Stimulated activated CD4-positive, alpha-beta T cell treated with anti-CD3 and anti-CD28 coated beads, Interleukin-15, amount 100 ng/mL, for 48 hours (primary cell): ENCODE measurements around the gene OR11A1.

Experiments used
- DNase-seq, 2 donors: peaks; one replicate each; pipeline ENCODE4 v3.0.0-alpha.2; 2020; ENCODE audit warnings: low read depth in 2 of 2

OR11A1 gene

GRCh38 chr6:29456971-29457370 is at the start of gene OR11A1, which contains the start of gene OR2H1:
Gene OR11A1, minus strand, starts transcription at chr6:29457071. Its CDS starts 29,430 bp downstream, at chr6:29427641.
Gene OR2H1, plus strand, starts transcription at chr6:29457155. Its CDS starts 4,615 bp downstream, at chr6:29461770.
- no peak for DNase-seq

GRCh38 chr6:29506446-29507067 is 49.7 kb upstream of the OR11A1 start:
- DNase-seq: no peak

GRCh38 chr6:29505808-29506207 is 48.9 kb upstream of the OR11A1 start:
- no peak for DNase-seq

GRCh38 chr6:29504961-29505360 is 48.1 kb upstream of the OR11A1 start:
- no peak for DNase-seq

- no peak for DNase-seq
Observed at GRCh38 chr6:29502597-29502996, 45.7 kb upstream of the OR11A1 start.

GRCh38 chr6:29502181-29502580 is 45.3 kb upstream of the OR11A1 start:
- DNase-seq: no peak

GRCh38 chr6:29501106-29501505 is 44.2 kb upstream of the OR11A1 start:
- no peak for DNase-seq

- no peak for DNase-seq
Observed at GRCh38 chr6:29500594-29500993, 43.7 kb upstream of the OR11A1 start.

- no peak for DNase-seq
Observed at GRCh38 chr6:29499704-29500103, 42.8 kb upstream of the OR11A1 start.

GRCh38 chr6:29496961-29497360 is 40.1 kb upstream of the OR11A1 start:
- DNase-seq: no peak

GRCh38 chr6:29495571-29495970 is 38.7 kb upstream of the OR11A1 start:
- no peak for DNase-seq

- no peak for DNase-seq
Observed at GRCh38 chr6:29494131-29494530, 37.3 kb upstream of the OR11A1 start.

- DNase-seq: no peak
Observed at GRCh38 chr6:29493261-29493660, 36.4 kb upstream of the OR11A1 start.

GRCh38 chr6:29491574-29491973 is 34.7 kb upstream of the OR11A1 start:
- DNase-seq: no peak

- no peak for DNase-seq
Observed at GRCh38 chr6:29490552-29490951, 33.7 kb upstream of the OR11A1 start.

GRCh38 chr6:29490055-29490454 is 33.2 kb upstream of the OR11A1 start:
- DNase-seq: no peak

- no peak for DNase-seq
Observed at GRCh38 chr6:29489286-29489685, 32.4 kb upstream of the OR11A1 start.

- DNase-seq: no peak
Observed at GRCh38 chr6:29488874-29489273, 32.0 kb upstream of the OR11A1 start.

GRCh38 chr6:29487660-29488059 is 30.8 kb upstream of the OR11A1 start, which contains the start of gene MAS1L:
Gene MAS1L, minus strand, starts transcription at chr6:29487956. Its CDS starts 54 bp downstream, at chr6:29487902.
- DNase-seq: no peak

GRCh38 chr6:29487131-29487530 is 30.3 kb upstream of the OR11A1 start:
- DNase-seq: no peak

GRCh38 chr6:29486577-29486976 is 29.7 kb upstream of the OR11A1 start:
- DNase-seq: no peak

GRCh38 chr6:29483735-29484134 is 26.9 kb upstream of the OR11A1 start:
- no peak for DNase-seq

- no peak for DNase-seq
Observed at GRCh38 chr6:29483186-29483585, 26.3 kb upstream of the OR11A1 start.

GRCh38 chr6:29479560-29479959 is 22.7 kb upstream of the OR11A1 start:
- no peak for DNase-seq
